Inflammatory macrophage (primary cell): ENCODE data around the gene OR52N1.
A peak's percentile ranks its signal among the peaks of the same experiment; 100 is the strongest.

ENCODE experiments used
- DNase-seq, 2 donors: peaks; one replicate each; pipeline ENCODE4 v3.0.0-alpha.2; 2020 to 2022
- total RNA-seq, 18 experiments: gene quantifications; one replicate each; lab custom pipeline; 2026; ENCODE audit warnings: mixed read lengths in 6 of 18, inconsistent platforms in 2 of 18; lab: John Stamatoyannopoulos, UW

OR52N1 gene
- 0 to 0.05 (median 0) reads per million in 18 experiments for total RNA-seq

DNA sequence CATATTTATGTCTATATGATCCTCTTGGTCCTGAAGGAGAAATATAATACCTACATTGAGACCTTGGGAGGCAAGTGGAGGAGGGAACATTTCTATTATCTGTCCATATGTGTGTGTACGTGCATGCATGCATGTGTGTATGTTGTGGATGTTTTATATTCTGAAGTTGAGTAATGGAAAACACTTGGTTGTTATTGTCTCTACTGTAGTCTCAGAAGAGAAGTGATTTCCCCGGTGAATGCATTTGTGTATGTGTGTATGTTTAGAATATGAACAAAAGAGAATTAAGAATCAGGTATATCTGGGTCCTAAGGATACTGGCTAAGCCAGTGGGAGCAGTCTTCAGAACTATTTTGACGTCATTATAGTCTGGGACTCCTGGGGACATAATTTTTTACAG lies at the start of gene OR52N1:
OR52N1 (minus strand) TSS at position 101 of the 400 bp plus-strand sequence. CDS start 2,449 bp downstream, outside the sequence.
- no peak for DNase-seq

DNA sequence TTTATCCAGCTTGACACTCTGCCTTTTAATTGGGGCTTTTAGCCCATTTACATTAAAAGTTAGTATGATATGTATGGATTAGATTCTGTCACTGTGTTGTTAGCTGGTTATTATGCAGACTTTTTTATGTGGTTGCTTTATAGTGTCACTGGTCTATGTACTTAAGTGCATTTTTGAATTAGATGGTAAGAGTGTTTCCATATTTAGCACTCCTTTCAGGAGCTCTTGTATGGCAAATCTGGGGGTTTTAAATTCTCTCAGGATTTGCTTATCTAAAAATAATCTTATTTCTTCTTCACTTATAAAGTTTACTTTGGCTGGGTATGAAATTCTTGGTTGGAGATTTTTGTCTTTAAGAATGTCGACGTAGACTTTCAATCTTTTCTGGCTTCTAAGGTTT lies 46.6 kb upstream of the OR52N1 start:
- no peak for DNase-seq

DNA sequence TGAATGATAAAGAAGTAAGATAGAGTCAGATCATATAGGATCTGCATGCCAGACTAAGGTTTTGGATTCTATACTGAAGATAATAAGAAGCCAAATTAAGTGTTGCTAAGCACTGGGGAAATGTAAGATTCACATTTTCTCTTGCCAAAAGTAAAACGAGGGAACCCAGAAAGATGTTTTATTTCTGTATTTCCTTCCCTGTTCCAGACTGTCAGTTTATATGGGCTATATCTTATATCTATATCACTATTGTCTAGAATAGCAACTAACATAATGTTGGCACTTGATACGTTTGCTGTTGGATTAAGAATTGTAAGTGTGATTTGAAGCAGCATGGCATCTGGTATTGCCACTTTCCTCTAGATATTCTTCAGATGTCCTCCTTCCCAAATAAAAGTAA lies 42.4 kb upstream of the OR52N1 start:
- DNase-seq: no peak

DNA sequence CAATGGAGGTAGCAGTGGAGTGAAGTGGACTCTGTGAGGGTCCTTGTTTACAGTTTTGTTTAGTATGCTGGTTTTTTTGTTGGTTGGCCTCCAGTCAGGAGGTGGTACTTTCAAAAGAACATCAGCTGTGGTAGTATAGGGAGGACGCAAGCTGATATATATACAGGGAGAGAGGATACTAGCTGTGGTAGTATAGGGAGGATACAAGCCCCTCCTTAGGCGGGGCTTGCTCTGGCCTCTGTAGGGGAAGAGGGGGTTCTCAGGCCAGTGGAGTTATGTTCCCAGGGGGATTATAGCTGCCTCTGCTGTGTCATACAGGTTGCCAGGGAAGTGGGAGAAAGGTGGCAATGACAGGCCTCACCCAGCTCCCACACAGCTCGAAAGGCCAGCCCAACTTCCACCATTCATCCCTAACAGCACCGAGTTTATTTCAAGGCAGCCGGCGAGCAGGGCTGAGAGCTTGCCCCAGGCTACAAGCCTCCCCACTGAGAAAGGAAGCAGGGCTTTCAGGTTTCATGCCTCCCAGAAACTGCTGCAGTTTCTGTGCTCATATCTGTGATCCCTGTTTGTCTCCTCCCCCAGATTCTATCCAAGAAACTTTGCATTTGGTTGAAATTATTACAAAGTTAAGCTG lies 40.2 kb upstream of the OR52N1 start:
- no peak for DNase-seq

DNA sequence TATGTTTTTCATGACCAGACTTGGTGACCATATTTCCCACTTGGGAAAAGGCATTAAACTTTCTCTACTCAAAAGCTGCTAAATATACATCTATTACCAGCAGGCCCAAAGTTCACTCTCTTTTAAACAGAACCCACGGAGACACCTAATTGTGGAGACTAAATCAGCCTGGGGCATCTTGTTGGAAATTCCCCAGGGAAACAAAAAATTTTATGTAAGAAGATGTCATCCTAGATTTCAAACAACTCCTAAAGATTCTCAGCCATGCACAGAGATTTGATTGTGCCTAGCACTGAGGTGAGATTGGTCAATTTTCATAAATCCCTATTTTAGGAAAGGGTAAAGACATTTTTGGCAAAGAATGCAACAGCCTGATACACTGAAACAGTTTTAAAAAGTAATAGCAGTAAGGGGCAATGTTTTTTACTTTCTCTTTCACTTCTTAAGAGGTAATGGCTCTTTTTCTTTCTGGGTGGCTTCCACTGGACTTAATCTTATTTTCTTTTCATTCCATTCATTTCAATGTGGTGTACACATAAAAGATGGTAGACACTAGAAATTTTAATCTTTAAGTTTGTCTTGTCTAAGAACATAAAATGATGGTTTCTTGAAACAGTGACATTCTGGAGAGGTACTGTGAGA lies 27.3 kb upstream of the OR52N1 start:
- no peak for DNase-seq

DNA sequence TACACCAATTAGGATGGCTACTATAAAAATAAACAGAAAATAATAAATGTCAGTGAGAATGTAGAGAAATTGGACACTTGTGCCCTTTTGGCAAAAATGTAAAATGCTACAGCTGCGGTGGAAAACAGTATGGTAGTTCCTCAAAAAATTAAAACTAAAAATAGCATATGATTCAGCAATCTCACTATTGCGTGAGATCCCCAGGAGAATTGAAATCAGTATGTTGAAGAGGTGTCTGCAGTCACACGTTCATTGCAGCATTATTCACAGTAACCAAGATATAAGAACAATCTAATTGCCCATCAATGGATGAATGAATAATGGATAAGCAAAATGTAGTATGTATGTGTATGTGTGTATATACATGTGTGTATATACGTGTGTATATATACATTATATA lies 24.5 kb upstream of the OR52N1 start:
- peak; percentile 77 to 93 for DNase-seq

DNA sequence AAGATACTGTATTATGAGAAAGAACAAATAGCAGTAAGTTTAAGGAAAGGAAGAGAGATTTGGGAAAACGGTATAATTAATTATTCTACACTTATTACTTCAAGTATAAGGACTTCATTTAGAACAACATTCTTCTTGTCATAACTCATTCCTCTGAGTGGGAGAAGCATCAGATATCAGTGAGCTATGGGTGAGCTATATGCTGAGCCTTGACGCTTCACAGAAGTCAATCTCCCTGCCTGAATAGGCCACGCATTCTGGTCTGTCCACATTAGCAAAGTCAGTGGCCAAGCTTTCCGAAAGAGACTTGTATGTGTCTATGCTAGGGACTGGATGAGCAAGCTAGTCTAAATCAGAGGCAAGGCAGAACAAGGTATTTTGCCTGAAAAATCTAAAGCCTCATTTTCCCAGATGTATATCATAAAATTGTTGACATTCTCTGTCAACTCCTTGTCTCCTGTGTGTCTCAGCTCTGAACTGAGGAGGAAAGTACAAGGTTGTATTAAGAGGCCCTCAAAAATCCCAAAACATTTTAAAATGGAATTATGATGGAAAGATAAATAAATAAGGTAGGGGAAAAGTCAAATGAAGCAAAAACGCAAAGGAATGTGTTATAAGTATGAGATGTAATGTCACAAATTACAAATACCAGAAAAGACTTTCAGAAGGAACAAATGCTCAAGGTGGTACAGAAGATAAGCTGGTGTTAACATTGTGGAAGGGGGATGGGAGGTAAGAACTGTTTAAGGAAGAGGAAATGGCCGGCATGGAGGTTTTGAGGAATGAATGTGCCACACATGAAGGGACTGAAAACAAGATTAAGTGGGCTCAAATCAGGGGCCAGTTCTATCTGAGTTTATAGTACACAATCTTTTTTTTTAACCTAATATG lies 19.1 kb upstream of the OR52N1 start:
- no peak for DNase-seq

DNA sequence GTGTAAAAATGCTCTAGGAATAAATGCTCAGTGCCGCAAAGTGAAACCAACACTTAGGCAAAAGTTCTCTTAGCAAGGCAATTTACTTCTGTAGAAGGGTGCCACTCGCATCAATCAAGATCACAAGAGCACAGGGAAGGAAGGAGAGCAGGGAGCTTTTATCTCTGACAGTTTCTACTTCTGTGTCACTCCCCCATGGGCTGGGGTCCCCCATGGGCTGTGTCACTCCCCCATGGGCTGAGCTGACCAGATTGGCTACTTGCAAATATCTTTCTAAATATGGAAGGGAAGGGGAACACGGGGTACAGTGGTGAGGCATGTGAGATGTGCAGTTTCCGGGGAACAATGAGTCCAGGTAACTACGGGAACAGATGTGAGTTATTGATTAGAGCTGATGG lies 18.1 kb upstream of the OR52N1 start:
- peak; percentile 2 to 18 for DNase-seq

DNA sequence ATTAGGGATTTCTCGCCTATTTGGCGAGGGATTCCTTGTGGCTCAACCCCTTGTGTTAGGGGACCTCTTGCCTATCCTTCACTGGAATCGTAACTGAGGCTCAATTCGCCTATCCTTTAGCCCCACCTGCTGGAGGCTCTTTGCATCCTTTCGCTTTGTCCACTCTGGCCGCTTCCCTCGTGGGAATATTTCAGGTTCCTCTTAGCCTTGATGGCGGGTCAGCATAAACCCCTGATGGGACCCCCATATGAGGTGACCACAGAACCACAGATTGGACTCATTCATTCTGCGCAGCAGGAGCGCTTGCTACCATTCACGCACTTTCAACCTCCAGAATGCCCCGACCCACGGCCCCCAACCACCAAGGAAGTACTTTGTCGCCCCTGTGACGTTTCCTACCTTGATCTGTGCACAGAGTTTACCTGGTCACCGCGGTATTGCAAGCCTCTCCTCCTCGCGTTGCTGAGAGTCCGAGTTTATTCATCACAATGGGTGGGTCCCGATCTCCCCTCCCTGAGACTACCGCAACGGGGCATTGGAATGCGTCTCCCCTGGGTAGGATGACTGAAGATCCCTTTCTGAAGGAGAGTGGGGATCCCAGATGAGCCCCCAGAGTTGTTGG lies 17.5 kb upstream of the OR52N1 start, which contains the start of gene OR52N2:
OR52N2 (plus strand) TSS at position 425 of the 622 bp plus-strand sequence. CDS start 11,412 bp downstream, outside the sequence.
- peak; percentile 84 to 88 for DNase-seq

DNA sequence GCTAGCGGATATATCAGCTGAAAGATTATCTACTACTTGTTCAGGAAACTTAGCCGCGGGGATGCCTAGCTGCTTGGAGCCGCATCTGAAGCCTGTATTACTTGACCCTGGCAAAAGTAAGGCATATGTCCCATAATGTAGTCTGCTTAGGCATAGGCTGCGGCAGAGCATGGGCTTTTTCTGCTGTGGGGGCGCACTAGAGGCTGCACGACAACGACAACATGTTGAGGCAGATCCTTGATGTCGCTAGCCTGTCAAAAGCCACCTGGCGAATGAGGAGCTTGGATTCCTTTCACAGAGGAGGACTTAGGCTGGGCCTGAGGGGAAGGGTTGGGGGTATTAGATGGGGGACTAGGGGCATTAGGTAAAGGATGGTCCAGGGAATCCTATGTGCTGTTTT lies 16.5 kb upstream of the OR52N1 start:
- no peak for DNase-seq

DNA sequence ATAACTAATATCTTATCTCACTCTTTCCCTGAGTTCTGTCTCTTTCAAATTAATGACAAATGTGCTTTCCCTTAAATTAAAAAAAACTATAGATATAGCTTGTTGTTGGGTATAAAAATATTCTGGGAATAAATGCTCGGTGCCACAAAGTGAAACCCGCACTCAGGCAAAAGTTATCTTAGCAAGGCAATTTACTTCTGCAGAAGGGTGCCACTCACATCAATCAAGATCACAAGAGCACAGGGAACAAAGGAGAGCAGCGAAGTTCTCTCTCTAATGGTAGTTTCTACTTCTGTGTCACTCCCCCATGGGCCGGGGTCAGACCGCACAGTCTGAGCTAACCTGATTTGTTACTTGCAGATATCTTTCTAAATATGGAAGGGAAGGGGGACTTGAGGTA lies 12.9 kb upstream of the OR52N1 start:
- no peak for DNase-seq

DNA sequence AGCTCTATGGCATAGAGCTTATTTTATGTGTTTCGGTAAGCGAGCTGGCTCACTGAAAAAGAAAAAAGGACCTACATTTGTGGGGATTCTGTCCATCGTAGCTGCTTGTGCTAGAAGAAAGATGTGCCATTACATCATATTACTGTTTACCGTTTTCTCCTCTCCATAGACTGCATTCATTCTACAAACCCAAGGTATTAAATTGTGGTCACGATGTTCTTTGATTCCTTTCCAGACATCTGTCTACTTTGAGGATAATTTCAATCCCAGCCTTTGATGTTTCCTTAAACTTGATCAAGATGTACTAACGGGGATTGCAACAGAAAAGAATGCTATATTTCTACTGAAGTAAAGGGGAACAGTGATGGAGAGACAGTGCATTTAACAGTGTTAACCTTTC lies 5.5 kb upstream of the OR52N1 start:
- no peak for DNase-seq

DNA sequence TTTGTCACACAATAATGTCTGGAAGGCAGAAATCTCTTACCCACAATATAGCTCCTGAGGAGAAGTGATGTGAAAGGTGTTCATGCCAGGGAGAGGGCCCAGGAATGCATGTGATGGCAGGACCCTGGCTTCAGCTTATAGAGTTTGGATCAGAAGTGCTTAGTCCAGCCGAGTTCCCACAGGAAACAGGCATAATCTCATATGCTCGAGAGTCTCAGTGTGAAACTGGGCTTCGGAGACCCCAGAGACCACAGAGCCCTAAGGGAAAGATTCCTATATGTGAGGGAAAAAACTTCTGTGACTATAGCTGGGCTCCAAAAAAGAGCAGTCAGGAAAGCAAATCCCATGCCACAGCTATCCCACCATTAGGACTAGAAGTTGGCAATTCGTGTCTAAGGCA lies 7.8 kb downstream of the OR52N1 start, which contains the start of gene OR52N5:
OR52N5 (minus strand) TSS at position 101 of the 400 bp plus-strand sequence. CDS start 4,721 bp downstream, outside the sequence.
- DNase-seq: no peak

DNA sequence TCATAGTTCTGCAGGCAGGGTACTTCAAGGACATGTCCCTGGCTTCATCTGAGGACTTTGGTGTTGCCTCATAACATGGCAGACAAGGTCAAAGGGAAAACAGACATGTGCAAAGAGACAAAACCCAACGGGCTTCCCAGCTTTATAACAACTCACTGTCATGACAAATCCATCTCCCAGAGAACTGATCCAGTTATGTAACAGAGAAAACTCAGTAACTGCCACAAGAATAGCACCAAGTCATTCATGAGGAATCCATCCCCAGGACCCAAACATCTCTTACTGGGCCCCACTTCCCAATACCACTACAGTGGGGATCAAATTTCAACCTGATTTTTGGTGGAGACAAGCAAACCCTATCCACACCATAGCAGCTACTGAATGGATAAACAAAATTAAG lies 24.0 kb downstream of the OR52N1 start:
- no peak for DNase-seq

DNA sequence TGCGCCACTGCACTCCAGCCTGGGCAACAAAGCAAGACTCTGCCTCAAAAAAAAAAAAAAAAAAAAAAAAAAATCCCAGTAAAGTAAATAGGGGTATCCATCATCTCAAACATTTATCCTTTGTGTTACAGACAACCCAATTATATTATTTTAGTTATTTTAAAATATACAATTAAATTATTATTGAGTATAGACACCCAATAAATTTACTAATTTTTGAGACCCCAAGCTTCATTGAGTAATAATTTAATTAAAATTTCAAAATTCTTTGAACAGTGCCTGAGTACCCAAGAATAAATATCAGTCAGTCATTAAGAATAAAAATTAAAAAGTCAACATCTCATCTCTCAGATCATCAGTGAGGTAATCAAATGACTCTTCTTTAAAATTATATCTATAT lies 37.1 kb downstream of the OR52N1 start, which contains the start of gene OR52N4:
OR52N4 (plus strand) TSS at position 301 of the 400 bp plus-strand sequence. CDS start 498 bp downstream, outside the sequence.
- no peak for DNase-seq

DNA sequence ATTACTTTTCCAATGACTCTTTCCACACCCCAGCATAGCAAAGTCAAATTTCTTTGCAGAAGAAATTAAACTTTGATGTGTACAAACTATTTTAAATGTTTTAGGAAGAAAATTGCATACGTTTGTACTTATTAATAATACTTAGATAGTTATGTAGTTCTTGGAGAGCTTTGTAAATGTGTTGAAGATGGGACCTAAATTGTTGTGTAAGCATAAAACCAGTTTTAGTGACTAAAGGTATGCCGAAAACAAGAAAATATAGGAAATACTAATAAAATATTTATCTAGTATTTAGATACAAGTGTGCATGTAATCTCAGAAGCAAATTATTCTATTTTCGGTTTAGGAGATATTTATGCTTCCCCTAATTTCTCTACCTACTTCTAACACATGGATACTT lies 41.2 kb downstream of the OR52N1 start:
- DNase-seq: no peak

DNA sequence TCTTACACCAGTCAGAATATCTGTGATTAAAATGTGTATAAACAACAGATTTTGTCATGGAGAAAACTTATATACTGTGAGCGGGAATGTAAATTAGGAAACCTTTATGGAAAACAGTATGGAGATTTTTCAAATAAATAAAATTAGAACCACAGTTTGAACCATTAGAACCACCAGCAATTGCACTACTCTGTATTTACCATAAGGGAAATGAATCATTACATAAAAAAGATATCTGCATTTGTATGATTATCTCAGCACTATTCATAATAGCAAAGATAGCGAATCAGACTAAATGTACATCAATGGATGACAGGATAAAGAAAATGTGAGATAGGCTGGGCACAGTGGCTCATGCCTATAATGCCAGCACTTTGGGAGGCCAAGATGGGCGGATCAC lies 44.5 kb downstream of the OR52N1 start:
- no peak for DNase-seq

DNA sequence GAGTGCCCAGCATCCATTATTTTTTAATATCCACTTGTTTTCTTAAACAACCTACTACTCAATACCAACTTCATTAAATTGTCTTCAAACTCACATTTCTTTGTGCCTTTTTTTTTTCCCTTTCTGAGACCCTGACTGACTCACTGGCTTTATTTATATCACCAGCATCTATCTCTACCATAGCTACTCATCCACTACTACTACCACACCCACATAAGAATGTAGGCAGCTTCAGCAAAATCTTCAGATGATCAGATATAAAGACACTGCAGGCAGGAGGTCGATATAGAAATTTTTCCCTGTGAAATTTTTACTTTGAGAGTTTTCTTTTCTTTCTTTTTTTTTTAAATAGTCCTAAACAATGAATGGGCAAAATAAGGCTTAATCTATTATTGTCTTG lies 52.6 kb downstream of the OR52N1 start:
- no peak for DNase-seq

DNA sequence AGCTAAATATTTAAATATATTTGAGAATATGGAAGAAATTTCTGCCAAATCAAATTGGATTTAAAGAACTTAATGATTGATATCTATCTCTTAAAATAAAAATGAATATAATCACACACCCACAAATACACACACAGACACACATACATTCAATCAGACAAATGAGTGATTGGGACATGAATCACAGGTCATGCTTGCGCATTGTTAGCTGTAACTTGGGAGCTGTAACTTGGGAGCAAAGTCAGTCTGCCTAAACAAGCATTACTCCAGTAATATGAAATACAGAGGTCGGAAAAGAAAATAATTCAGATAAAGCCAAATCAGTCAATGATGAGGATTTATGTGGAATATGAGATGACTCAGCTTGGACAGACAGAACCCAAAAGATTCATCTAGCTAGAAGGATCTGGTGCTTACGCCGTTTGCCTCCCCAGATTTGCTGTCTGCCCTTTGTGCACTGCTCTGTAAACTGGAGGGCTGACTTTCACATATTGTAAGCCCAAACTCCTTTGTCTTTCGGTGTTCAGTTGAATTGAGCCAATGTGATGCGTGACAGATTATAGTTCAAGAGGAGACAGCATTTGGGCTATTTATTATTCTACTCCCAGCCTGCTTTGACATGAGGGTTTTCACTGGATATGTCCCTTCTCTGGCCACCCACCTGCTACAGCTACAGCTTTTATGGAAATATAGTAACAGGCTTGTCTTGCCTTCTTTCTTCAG lies 53.2 kb downstream of the OR52N1 start:
- DNase-seq: no peak

DNA sequence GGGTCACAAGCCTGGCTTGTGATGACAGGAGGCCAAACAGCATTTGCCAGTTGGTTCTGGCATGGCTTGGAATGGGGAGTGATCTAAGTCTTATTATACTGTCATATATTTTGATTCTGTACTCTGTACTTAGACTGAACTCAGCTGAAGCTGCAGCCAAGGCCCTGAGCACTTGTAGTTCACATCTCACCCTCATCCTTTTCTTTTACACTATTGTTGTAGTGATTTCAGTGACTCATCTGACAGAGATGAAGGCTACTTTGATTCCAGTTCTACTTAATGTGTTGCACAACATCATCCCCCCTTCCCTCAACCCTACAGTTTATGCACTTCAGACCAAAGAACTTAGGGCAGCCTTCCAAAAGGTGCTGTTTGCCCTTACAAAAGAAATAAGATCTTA lies 54.0 kb downstream of the OR52N1 start:
- no peak for DNase-seq
